Breast epithelium (tissue), 4 donors: ENCODE measurements around the gene ERMARD. TPM values are rescaled to one million over a fixed set of nuclear protein-coding genes. Genes with fewer than 3 reads are reported as not detected.
"Not testable (repeated sequence)": the region's sequence is repeated elsewhere in the genome, so short reads cannot be mapped to it uniquely, and the experiment has no call there.

Experiments used
- DNase-seq, 2 donors: peaks; one replicate each; pipeline ENCODE4 v3.0.0-alpha.2; 2019; ENCODE audit warnings: low spot score in 2 of 2
- H3K27ac ChIP-seq, 2 donors: fragments of 200-600 bp; sonication (generic) in 1 of 2; one replicate each; pipeline ENCODE4 v1.5.1; 2016 to 2019; ENCODE audit warnings: mild to moderate bottlenecking in 1 of 2
- H3K27me3 ChIP-seq, 2 donors: fragments of 200-600 bp; sonication (generic) in 1 of 2; one replicate each; pipeline versions ENCODE4 v1.5.1 to v1.6.0; 2017 to 2019; ENCODE audit warnings: control low read depth in 1 of 2, mild to moderate bottlenecking in 1 of 2
- H3K36me3 ChIP-seq: fragments of 200-600 bp; one replicate; pipeline ENCODE4 v1.5.1; 2019
- H3K4me1 ChIP-seq, 2 donors: fragments of 200-600 bp; sonication (generic); one replicate each; pipeline ENCODE4 v1.5.1; 2016 to 2019; ENCODE audit warnings: control low read depth in 1 of 2
- H3K4me3 ChIP-seq, 3 donors: fragments of 200-600 bp; sonication (generic); 1 replicate in 2 of 3; 2 replicates in 1 of 3; pipeline ENCODE4 v1.5.1; 2016 to 2019; ENCODE audit warnings: mild to moderate bottlenecking in 3 of 3, moderate library complexity in 2 of 3
- H3K9me3 ChIP-seq, 2 donors: fragments of 200-600 bp; sonication (generic) in 1 of 2; one replicate each; pipeline ENCODE4 v1.5.1; 2016 to 2019; ENCODE audit warnings: control low read depth in 1 of 2
- CTCF ChIP-seq, 3 donors: fragments of 450-650 bp; IDR thresholded peaks; one replicate each; pipeline ENCODE4 v1.5.1; 2016 to 2017; ENCODE audit warnings: antibody characterized with exemption in 3 of 3, mild to moderate bottlenecking in 3 of 3, moderate library complexity in 3 of 3
- POLR2A ChIP-seq: fragments of 450-650 bp; IDR thresholded peaks from one replicate; pipeline ENCODE4 v1.6.1; 2016; ENCODE audit warnings: antibody characterized with exemption, mild to moderate bottlenecking, moderate library complexity
- POLR2AphosphoS5 ChIP-seq, 3 donors: sonication (generic); formaldehyde crosslinking; IDR thresholded peaks; one replicate each; pipeline ENCODE4 v1.6.1; 2017; ENCODE audit warnings: antibody characterized with exemption in 3 of 3
- intact Hi-C: fragments of 100-400 bp; cut with DNase I; formaldehyde crosslinking; loops from one replicate; pipeline ENCODE4 v1.15.1; 2023; ENCODE audit warnings: low total_unique reads
- total RNA-seq, 3 donors: library from RNA; depleted of rRNA; stranded (reverse); fragments of >200 nt; gene quantifications; one replicate each; pipeline ENCODE4 v1.1.0, GENCODE V29; 2016

ERMARD gene
- total RNA-seq, 3 donors from 2014 or later: 20.6 to 31.0 (median 27.7) TPM

- Histone ChIP-seq H3K4me1 (peaks cover 0 to 10% of the 10 kb centered on the region in 2 donors), H3K9me3 (no peaks in the 10 kb centered on the region), H3K36me3 (no peaks in the 10 kb centered on the region), H3K4me3 (no peak overlapping the region), H3K27me3 (no peaks in the 10 kb centered on the region), H3K27ac (no peak overlapping the region)
- intact Hi-C loops: no loop called here
- TF ChIP-seq POLR2A (no peak), POLR2AphosphoS5 (IDR thresholded peaks at IDR 0.05) (no peak)
- DNase-seq: no peak
These were observed 4.9 kb upstream of the ERMARD start for GRCh38 chr6:169746556-169746955.

DNA sequence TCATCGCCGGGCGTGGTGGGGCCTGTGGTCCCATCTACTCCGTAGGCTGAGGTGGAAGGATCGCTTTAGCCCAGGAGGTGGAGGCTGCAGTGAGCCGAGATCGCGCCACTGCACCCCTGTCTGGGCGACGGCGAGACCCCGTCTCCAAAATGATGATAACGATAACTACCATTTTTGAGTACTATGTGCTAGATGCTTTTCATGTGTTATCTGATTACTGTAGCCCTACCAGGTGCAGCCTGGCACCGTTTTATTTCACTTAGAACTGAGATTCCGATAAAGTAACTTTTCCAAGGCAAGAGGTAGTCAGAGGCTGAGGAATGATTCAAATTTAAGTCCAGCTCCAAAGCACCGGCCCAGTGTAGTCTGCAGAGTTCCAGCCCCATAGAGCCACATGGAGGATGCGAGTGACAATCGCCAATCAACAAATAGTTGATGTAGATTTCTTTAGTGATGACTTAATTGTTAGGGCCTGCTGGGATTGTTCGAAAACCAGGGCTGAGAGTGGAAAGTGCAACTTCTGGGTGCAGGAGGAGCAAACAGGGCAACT is 727 bp downstream of the ERMARD start:
- no peak for DNase-seq
- peak overlapping the region; percentile 76 to 90 (median 77) for H3K4me3 ChIP-seq
- H3K27me3 ChIP-seq: no peaks in the 10 kb centered on the region
- H3K27ac ChIP-seq: peak overlapping the region; percentile 96
- TF ChIP-seq CTCF (IDR thresholded peaks at IDR 0.05): no peak
- no peak for TF ChIP-seq POLR2AphosphoS5 (IDR thresholded peaks at IDR 0.05)
- no peak for TF ChIP-seq POLR2A
- intact Hi-C loops: no loop called here
- no peaks in the 10 kb centered on the region for H3K9me3 ChIP-seq
- peaks cover 0 to 16% of the 10 kb centered on the region in 2 donors for H3K4me1 ChIP-seq
- no peaks in the 10 kb centered on the region for H3K36me3 ChIP-seq

DNA sequence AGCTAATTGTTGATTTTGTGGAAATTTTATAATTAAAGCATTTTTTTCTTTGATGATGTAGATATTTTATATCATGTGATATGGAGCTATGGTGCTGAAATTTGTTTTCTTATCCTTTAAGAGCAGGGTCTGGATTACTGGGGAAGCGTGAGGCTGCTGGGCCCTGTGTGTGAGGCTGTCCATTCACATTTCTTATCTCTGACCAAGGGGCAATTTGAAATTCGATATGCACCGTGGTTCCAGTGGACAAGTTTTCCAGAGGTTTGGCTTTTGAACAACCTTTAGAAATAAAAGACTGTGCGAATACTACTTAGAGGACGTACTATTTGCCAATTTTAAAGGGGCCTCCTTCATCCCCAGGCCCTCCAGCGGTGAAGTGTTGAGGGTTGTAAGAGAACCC is 3.7 kb downstream of the ERMARD start:
- intact Hi-C loops: no loop called here
- H3K4me1 ChIP-seq: peaks cover 0 to 9% of the 10 kb centered on the region in 2 donors
- no peaks in the 10 kb centered on the region for H3K27me3 ChIP-seq
- H3K36me3 ChIP-seq: no peaks in the 10 kb centered on the region
- TF ChIP-seq POLR2AphosphoS5 (IDR thresholded peaks at IDR 0.05) (no peak), POLR2A (no peak), CTCF (IDR thresholded peaks at IDR 0.05) (no peak)
- no peak for DNase-seq
- no peak overlapping the region for H3K27ac ChIP-seq
- no peaks in the 10 kb centered on the region for H3K9me3 ChIP-seq
- H3K4me3 ChIP-seq: no peak overlapping the region

GRCh38 chr6:169763308-169763707 is 11.9 kb downstream of the ERMARD start:
- Histone ChIP-seq H3K36me3 (no peaks in the 10 kb centered on the region), H3K4me1 (no peaks in the 10 kb centered on the region), H3K4me3 (no peak overlapping the region), H3K27me3 (no peaks in the 10 kb centered on the region), H3K9me3 (no peaks in the 10 kb centered on the region), H3K27ac (no peak overlapping the region)
- TF ChIP-seq POLR2A (no peak), POLR2AphosphoS5 (IDR thresholded peaks at IDR 0.05) (no peak), CTCF (IDR thresholded peaks at IDR 0.05) (no peak)
- intact Hi-C loops: no loop called here
- no peak for DNase-seq

DNA sequence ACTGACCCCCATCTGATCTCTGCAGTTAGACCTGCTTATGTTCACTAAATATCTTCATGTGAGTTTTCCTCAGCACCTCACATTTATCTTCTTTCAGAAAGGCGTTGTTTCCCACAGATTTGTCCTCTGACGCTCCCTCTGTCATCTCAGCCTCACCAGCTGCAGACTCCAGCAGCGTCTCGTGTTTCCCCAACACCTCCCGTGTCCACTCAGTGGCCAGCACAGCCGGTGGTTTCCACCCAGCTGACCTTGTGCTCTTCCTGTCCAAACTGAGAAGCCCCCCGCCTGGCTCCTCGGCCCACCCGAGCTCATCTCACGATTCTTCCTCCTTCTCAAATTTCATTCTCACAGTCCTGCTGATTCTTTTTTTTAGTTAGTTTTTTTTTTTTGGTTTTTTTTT is 12.5 kb downstream of the ERMARD start:
- H3K27ac ChIP-seq: no peak overlapping the region
- H3K4me3 ChIP-seq: no peak overlapping the region
- TF ChIP-seq POLR2AphosphoS5 (IDR thresholded peaks at IDR 0.05) (no peak), CTCF (IDR thresholded peaks at IDR 0.05) (no peak), POLR2A (no peak)
- H3K9me3 ChIP-seq: no peaks in the 10 kb centered on the region
- no peaks in the 10 kb centered on the region for H3K27me3 ChIP-seq
- intact Hi-C loops: no loop called here
- H3K4me1 ChIP-seq: no peaks in the 10 kb centered on the region
- no peaks in the 10 kb centered on the region for H3K36me3 ChIP-seq
- no peak for DNase-seq

DNA sequence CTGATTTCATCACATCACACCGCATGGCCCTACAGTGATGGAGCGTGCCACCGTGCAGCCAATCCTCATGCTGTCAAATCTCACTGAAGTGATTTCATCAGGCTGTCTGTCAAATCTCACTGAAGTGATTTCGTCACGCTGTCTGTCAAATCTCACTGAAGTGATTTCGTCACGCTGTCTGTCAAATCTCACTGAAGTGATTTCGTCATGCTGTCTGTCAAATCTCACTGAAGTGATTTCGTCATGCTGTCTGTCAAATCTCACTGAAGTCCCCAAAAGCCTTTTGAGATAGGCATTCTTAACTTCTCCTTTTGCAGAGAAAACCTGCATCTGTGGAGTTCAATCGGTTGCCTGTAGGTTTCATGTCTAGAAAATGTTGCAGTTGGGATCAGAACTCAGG is 14.4 kb downstream of the ERMARD start:
- H3K9me3 ChIP-seq, H3K4me1 ChIP-seq, DNase-seq, H3K27me3 ChIP-seq, H3K27ac ChIP-seq, H3K4me3 ChIP-seq, intact Hi-C loops, H3K36me3 ChIP-seq: not testable (repeated sequence)
